ENCODE results near the gene C1orf141. TPM values are rescaled to one million over a fixed set of nuclear protein-coding genes. Genes with fewer than 3 reads are reported as not detected.

The C1orf141 gene
- total RNA-seq, 1 donor from 2014 or later = not detected

- no peaks in the 10 kb centered on the region for H3K27me3 Mint-ChIP-seq
- no peaks in the 10 kb centered on the region for H3K4me1 Mint-ChIP-seq
- H3K9me3 Mint-ChIP-seq = no peaks in the 10 kb centered on the region
- CTCF ChIA-PET = no interaction called here
- no peak overlapping the region for H3K4me3 Mint-ChIP-seq
- no peak overlapping the region for H3K27ac Mint-ChIP-seq
- DNase-seq (no peak), ATAC-seq (ENCODE audit: low read depth) (no peak)
- H3K36me3 Mint-ChIP-seq (ENCODE audit: low read depth) = no peaks in the 10 kb centered on the region
- no peak for TF ChIP-seq CTCF (IDR thresholded peaks at IDR 0.05)
- POLR2A ChIA-PET = no interaction called here
- intact Hi-C loops (cut with micrococcal nuclease) = no loop called here
Measured at GRCh38 chr1:67100833-67101232, 33.9 kb downstream of the C1orf141 start.

DNA sequence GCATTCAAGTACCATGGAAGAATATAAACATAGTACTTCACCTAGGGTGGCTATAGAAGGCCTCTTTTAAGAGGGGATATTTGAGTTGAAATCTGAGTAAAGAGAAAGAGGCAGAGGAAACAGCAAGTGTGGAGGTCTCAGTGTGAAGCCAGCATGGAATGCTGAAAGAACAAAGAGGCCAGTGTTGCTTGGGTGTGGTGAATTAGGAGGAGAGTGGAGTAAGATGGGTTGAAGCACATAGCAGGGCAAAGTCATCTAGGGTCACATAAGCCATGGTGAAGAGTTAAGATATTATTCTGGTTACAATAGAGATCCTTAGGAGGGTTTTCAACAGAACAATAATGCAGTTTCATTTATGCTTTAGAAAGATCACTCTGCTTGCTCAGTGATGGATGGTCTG lies 37.5 kb downstream of the C1orf141 start:
- no peak overlapping the region for H3K27ac Mint-ChIP-seq
- ChIA-PET CTCF (no interaction called here), POLR2A (no interaction called here)
- no peak overlapping the region for H3K4me3 Mint-ChIP-seq
- ATAC-seq (ENCODE audit: low read depth) (no peak), DNase-seq (no peak)
- no peaks in the 10 kb centered on the region for H3K4me1 Mint-ChIP-seq
- TF ChIP-seq CTCF (IDR thresholded peaks at IDR 0.05) = no peak
- H3K27me3 Mint-ChIP-seq = no peaks in the 10 kb centered on the region
- intact Hi-C loops (cut with micrococcal nuclease) = no loop called here
- H3K36me3 Mint-ChIP-seq (ENCODE audit: low read depth) = no peaks in the 10 kb centered on the region
- no peaks in the 10 kb centered on the region for H3K9me3 Mint-ChIP-seq

DNA sequence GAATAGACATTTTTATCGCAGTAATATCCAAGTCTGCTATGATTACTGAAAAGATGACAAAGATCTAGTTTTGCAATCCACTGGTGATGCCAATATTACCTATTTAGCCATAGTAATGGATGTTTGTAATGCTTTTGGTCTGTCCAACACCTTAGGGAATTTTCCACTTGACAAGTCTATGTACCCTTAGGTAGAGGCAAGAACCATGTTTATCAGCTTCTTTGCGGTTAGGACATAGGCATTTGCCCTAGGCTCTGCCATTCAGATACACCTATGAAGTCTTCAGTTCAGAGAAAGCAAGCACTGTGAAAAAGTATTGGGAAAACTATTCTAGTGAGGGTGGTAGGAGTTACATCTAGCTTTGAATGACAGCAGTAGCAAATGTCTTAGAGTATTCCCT lies 40.6 kb downstream of the C1orf141 start:
- intact Hi-C loops (cut with micrococcal nuclease) = no loop called here
- ATAC-seq (ENCODE audit: low read depth) (no peak), DNase-seq (no peak)
- Mint-ChIP-seq H3K27me3 (no peaks in the 10 kb centered on the region), H3K4me1 (no peaks in the 10 kb centered on the region), H3K36me3 (ENCODE audit: low read depth) (no peaks in the 10 kb centered on the region), H3K9me3 (no peaks in the 10 kb centered on the region), H3K27ac (no peak overlapping the region), H3K4me3 (no peak overlapping the region)
- ChIA-PET CTCF (no interaction called here), POLR2A (no interaction called here)
- no peak for TF ChIP-seq CTCF (IDR thresholded peaks at IDR 0.05)

DNA sequence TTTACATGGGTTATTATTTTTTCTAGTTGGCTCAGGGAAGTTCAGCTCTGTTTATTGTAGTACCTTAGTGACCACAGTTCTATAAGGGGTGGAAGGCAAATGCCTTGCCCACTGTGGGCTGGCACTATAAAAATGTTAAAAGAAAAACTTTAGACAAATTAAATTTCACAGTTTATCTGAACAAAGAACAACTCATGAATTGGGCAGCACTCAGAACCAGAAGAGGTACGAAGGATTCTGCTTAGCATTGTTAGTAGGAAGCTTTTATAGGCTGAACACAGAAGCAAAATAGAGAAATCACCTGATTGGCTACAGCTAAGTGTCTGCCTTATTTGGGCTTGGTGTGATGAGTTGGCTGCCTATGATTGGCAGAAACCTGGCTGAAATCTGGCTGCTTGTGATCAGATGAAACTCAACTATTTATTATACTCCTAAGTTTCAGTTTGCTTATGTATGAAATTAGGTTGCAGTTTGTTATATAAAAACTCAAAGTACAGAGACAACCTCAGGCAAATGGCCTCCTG lies 45.0 kb downstream of the C1orf141 start:
- Mint-ChIP-seq H3K27ac (no peak overlapping the region), H3K4me3 (no peak overlapping the region), H3K36me3 (ENCODE audit: low read depth) (no peaks in the 10 kb centered on the region), H3K27me3 (no peaks in the 10 kb centered on the region), H3K4me1 (no peaks in the 10 kb centered on the region), H3K9me3 (no peaks in the 10 kb centered on the region)
- intact Hi-C loops (cut with micrococcal nuclease) = no loop called here
- ChIA-PET POLR2A (no interaction called here), CTCF (no interaction called here)
- DNase-seq (no peak), ATAC-seq (ENCODE audit: low read depth) (no peak)
- no peak for TF ChIP-seq CTCF (IDR thresholded peaks at IDR 0.05)

- no peak for ATAC-seq (ENCODE audit: low read depth)
- intact Hi-C loops (cut with micrococcal nuclease) = no loop called here
Measured at GRCh38 chr1:67088440-67088839, 46.3 kb downstream of the C1orf141 start.

More at GRCh38 chr1:67088440-67088839, 46.3 kb downstream of the C1orf141 start:
- Mint-ChIP-seq H3K4me3 (no peak overlapping the region), H3K9me3 (no peaks in the 10 kb centered on the region), H3K27me3 (no peaks in the 10 kb centered on the region), H3K4me1 (no peaks in the 10 kb centered on the region), H3K36me3 (ENCODE audit: low read depth) (no peaks in the 10 kb centered on the region), H3K27ac (no peak overlapping the region)
- TF ChIP-seq CTCF (IDR thresholded peaks at IDR 0.05) = no peak
- DNase-seq = no peak
- POLR2A ChIA-PET = no interaction called here
- CTCF ChIA-PET = no interaction called here
